ENCODE results near the gene SMG6.

The SMG6 gene

GRCh38 chr17:2190014-2190413, 113.6 kb downstream of the SMG6 start:
- H3K9me3 ChIP-seq (ENCODE audit: control insufficient read depth, insufficient read depth, low read length), result no peaks in the 10 kb centered on the region
- H3K27me3 ChIP-seq (ENCODE audit: control insufficient read depth, insufficient read depth, low read length), result no peaks in the 10 kb centered on the region
- peaks cover 5% of the 10 kb centered on the region for H3K4me1 ChIP-seq (ENCODE audit: control insufficient read depth, insufficient read depth, low read length)
- no peak overlapping the region for H3K4me3 ChIP-seq (ENCODE audit: low read depth, low read length)
- no peak overlapping the region for H3K9ac ChIP-seq (ENCODE audit: low read depth, low read length)
- peaks cover 9% of the 10 kb centered on the region for H3K36me3 ChIP-seq (ENCODE audit: control insufficient read depth, insufficient read depth, low read length)

DNA sequence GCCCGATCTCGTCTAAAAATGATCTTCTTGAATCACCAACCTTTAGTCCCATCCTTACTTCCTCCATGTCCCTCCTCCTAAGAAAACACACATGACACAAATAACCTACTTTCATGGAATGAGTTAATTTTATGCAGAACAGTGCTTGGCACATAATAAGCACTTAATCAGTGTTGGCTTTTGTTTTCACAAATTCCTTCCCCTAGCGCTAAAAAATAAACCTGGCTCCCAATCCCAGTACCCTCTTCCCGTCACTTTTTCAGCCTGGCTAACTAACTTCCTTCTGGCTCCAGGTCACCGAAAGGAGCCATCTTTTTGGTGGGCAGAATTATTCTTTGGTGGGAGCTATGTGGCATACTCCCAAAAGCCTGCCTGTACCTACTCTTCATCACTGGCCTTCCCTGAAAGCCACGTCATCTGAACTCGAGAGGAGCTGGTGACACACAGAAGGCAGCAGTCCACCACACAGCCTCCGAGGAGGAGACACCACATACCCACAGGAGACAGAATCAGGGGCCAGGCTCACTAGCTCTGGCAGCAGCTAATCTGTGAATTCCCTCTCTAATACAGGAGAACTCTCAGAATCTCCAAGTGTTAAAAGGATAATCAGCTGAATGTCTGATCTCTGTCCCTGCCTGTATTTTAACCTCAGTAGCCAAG, 114.5 kb downstream of the SMG6 start:
- H3K36me3 ChIP-seq (ENCODE audit: control insufficient read depth, insufficient read depth, low read length), result peaks cover 10% of the 10 kb centered on the region
- no peaks in the 10 kb centered on the region for H3K4me1 ChIP-seq (ENCODE audit: control insufficient read depth, insufficient read depth, low read length)
- no peaks in the 10 kb centered on the region for H3K9me3 ChIP-seq (ENCODE audit: control insufficient read depth, insufficient read depth, low read length)
- H3K9ac ChIP-seq (ENCODE audit: low read depth, low read length), result no peak overlapping the region
- H3K4me3 ChIP-seq (ENCODE audit: low read depth, low read length), result no peak overlapping the region
- H3K27me3 ChIP-seq (ENCODE audit: control insufficient read depth, insufficient read depth, low read length), result no peaks in the 10 kb centered on the region

DNA sequence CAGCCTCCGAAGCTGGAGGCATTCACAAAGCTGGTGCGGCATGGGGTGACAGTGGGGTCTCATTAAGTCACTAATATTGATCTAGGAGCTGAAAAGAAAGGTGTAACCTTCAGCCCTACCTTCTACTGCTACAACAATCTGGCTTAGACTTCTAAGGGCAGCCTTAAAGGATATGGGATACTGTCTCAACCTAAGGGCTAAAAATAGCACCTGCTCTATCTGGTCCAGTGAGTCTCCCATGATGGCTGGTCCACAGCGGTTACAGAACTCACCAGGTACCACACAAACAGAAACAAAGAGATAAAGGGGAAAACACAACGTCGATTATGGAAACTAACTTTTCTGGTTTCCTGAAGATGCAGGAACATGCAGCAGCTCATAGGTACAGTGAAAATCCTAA, 115.8 kb downstream of the SMG6 start:
- Histone ChIP-seq H3K9me3 (ENCODE audit: control insufficient read depth, insufficient read depth, low read length) (no peaks in the 10 kb centered on the region), H3K4me3 (ENCODE audit: low read depth, low read length) (no peak overlapping the region), H3K4me1 (ENCODE audit: control insufficient read depth, insufficient read depth, low read length) (no peaks in the 10 kb centered on the region), H3K27me3 (ENCODE audit: control insufficient read depth, insufficient read depth, low read length) (no peaks in the 10 kb centered on the region), H3K36me3 (ENCODE audit: control insufficient read depth, insufficient read depth, low read length) (peaks cover 10% of the 10 kb centered on the region), H3K9ac (ENCODE audit: low read depth, low read length) (no peak overlapping the region)

DNA sequence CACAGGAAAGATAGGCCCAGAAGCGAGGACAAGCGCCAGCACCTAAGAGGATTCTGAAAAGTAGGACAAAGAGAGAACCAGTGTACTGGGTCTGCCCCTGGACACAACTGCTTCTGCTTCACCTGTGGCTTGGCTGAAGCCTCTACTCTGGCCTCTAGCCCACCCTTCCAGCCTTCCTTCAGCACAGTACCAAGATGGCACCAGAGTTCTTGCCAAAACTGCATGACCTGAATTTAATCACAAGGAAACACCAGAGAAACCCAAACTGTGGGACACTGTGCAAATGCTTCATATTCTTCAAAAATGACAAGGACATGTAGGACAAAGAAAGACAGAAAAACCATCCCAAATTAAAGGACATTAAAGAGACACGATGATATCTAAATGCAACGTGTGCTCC, 116.6 kb downstream of the SMG6 start:
- Histone ChIP-seq H3K9me3 (ENCODE audit: control insufficient read depth, insufficient read depth, low read length) (no peaks in the 10 kb centered on the region), H3K36me3 (ENCODE audit: control insufficient read depth, insufficient read depth, low read length) (peaks cover 10% of the 10 kb centered on the region), H3K4me3 (ENCODE audit: low read depth, low read length) (no peak overlapping the region), H3K27me3 (ENCODE audit: control insufficient read depth, insufficient read depth, low read length) (no peaks in the 10 kb centered on the region), H3K4me1 (ENCODE audit: control insufficient read depth, insufficient read depth, low read length) (no peaks in the 10 kb centered on the region), H3K9ac (ENCODE audit: low read depth, low read length) (no peak overlapping the region)

GRCh38 chr17:2184993-2185931, 118.3 kb downstream of the SMG6 start:
- no peaks in the 10 kb centered on the region for H3K27me3 ChIP-seq (ENCODE audit: control insufficient read depth, insufficient read depth, low read length)
- H3K4me1 ChIP-seq (ENCODE audit: control insufficient read depth, insufficient read depth, low read length), result no peaks in the 10 kb centered on the region
- H3K4me3 ChIP-seq (ENCODE audit: low read depth, low read length), result no peak overlapping the region
- no peaks in the 10 kb centered on the region for H3K9me3 ChIP-seq (ENCODE audit: control insufficient read depth, insufficient read depth, low read length)
- H3K36me3 ChIP-seq (ENCODE audit: control insufficient read depth, insufficient read depth, low read length), result peaks cover 10% of the 10 kb centered on the region
- H3K9ac ChIP-seq (ENCODE audit: low read depth, low read length), result no peak overlapping the region

DNA sequence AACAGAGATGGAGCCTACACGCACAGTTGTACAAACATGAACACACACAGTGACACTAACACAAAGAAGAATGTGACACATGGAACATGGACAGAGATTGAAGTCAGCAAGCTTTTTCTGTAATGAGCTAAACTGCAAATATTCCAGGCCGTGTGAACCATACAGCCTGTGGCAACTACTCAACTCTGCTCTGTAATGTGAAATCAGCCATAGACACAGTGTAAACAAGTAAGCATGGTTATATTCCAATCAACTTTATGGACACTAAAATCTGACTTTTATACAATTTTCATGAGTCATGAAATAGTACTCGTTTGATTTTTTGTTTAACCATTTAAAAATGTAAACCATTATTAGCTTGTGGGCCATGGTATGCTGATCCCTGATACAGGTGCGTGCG, 120.2 kb downstream of the SMG6 start:
- no peaks in the 10 kb centered on the region for H3K9me3 ChIP-seq (ENCODE audit: control insufficient read depth, insufficient read depth, low read length)
- H3K9ac ChIP-seq (ENCODE audit: low read depth, low read length), result no peak overlapping the region
- no peak overlapping the region for H3K4me3 ChIP-seq (ENCODE audit: low read depth, low read length)
- H3K36me3 ChIP-seq (ENCODE audit: control insufficient read depth, insufficient read depth, low read length), result peaks cover 10% of the 10 kb centered on the region
- no peaks in the 10 kb centered on the region for H3K4me1 ChIP-seq (ENCODE audit: control insufficient read depth, insufficient read depth, low read length)
- no peaks in the 10 kb centered on the region for H3K27me3 ChIP-seq (ENCODE audit: control insufficient read depth, insufficient read depth, low read length)

GRCh38 chr17:2181897-2182448, 121.6 kb downstream of the SMG6 start:
- no peaks in the 10 kb centered on the region for H3K4me1 ChIP-seq (ENCODE audit: control insufficient read depth, insufficient read depth, low read length)
- H3K9ac ChIP-seq (ENCODE audit: low read depth, low read length), result no peak overlapping the region
- H3K9me3 ChIP-seq (ENCODE audit: control insufficient read depth, insufficient read depth, low read length), result no peaks in the 10 kb centered on the region
- no peak overlapping the region for H3K4me3 ChIP-seq (ENCODE audit: low read depth, low read length)
- H3K27me3 ChIP-seq (ENCODE audit: control insufficient read depth, insufficient read depth, low read length), result no peaks in the 10 kb centered on the region
- H3K36me3 ChIP-seq (ENCODE audit: control insufficient read depth, insufficient read depth, low read length), result peaks cover 10% of the 10 kb centered on the region

GRCh38 chr17:2181206-2181896, 122.2 kb downstream of the SMG6 start:
- H3K4me3 ChIP-seq (ENCODE audit: low read depth, low read length), result no peak overlapping the region
- H3K4me1 ChIP-seq (ENCODE audit: control insufficient read depth, insufficient read depth, low read length), result no peaks in the 10 kb centered on the region
- no peak overlapping the region for H3K9ac ChIP-seq (ENCODE audit: low read depth, low read length)
- peaks cover 5% of the 10 kb centered on the region for H3K36me3 ChIP-seq (ENCODE audit: control insufficient read depth, insufficient read depth, low read length)
- no peaks in the 10 kb centered on the region for H3K9me3 ChIP-seq (ENCODE audit: control insufficient read depth, insufficient read depth, low read length)
- no peaks in the 10 kb centered on the region for H3K27me3 ChIP-seq (ENCODE audit: control insufficient read depth, insufficient read depth, low read length)

DNA sequence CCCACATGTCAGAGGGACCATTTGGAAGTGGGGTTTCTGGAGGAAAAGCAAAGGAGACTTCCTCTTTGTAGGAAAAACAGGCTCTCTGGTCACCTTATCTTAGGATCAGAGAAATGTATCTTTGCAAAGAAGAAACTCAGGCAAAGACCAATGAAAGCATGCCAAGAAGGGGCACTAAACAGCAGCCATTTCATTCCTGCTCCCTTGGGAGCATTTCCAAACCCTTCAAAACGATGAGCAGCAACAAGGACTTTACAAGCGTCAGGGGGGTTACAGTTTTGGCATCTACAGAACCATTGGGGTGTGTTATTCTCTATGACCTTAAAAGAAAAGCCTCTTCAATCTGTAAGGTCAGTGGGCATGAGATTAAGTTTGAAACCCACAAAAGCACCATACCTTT, 122.8 kb downstream of the SMG6 start:
- no peaks in the 10 kb centered on the region for H3K4me1 ChIP-seq (ENCODE audit: control insufficient read depth, insufficient read depth, low read length)
- no peaks in the 10 kb centered on the region for H3K27me3 ChIP-seq (ENCODE audit: control insufficient read depth, insufficient read depth, low read length)
- peaks cover 4% of the 10 kb centered on the region for H3K36me3 ChIP-seq (ENCODE audit: control insufficient read depth, insufficient read depth, low read length)
- no peak overlapping the region for H3K4me3 ChIP-seq (ENCODE audit: low read depth, low read length)
- no peak overlapping the region for H3K9ac ChIP-seq (ENCODE audit: low read depth, low read length)
- no peaks in the 10 kb centered on the region for H3K9me3 ChIP-seq (ENCODE audit: control insufficient read depth, insufficient read depth, low read length)

DNA sequence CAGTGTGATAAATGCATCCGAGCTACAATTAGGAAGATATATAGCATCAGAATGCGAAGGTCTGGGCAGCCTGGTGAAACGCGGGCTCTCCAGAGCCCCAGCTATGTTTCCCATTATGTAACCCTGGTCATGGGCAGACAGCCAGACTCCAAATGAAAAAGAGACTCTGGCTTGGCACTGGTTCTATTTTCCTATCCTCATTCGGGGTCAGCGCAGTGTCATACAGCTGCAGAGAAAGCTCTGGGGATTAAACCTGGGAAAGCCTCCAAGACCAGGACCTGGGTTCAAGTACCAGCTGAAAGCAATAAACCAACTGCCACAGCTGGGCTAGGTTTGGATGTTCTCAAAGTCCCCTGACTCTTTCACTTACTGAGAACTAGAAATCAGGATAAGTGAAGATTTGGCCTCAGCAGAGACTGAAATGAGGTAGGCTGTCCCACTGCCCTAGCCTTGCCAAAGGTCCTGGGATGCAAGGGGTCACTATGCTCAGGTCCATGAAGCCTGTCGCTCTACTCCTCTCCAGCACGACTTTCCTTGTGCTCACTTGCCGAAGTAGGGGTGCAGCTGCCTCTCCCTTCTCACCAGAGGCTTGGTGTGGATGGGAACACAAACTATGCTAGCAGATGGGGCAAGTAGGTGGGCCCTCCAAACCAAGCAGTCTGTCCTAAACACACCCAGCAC, 123.8 kb downstream of the SMG6 start:
- no peaks in the 10 kb centered on the region for H3K27me3 ChIP-seq (ENCODE audit: control insufficient read depth, insufficient read depth, low read length)
- no peak overlapping the region for H3K4me3 ChIP-seq (ENCODE audit: low read depth, low read length)
- H3K9me3 ChIP-seq (ENCODE audit: control insufficient read depth, insufficient read depth, low read length), result no peaks in the 10 kb centered on the region
- no peaks in the 10 kb centered on the region for H3K36me3 ChIP-seq (ENCODE audit: control insufficient read depth, insufficient read depth, low read length)
- no peak overlapping the region for H3K9ac ChIP-seq (ENCODE audit: low read depth, low read length)
- H3K4me1 ChIP-seq (ENCODE audit: control insufficient read depth, insufficient read depth, low read length), result no peaks in the 10 kb centered on the region

DNA sequence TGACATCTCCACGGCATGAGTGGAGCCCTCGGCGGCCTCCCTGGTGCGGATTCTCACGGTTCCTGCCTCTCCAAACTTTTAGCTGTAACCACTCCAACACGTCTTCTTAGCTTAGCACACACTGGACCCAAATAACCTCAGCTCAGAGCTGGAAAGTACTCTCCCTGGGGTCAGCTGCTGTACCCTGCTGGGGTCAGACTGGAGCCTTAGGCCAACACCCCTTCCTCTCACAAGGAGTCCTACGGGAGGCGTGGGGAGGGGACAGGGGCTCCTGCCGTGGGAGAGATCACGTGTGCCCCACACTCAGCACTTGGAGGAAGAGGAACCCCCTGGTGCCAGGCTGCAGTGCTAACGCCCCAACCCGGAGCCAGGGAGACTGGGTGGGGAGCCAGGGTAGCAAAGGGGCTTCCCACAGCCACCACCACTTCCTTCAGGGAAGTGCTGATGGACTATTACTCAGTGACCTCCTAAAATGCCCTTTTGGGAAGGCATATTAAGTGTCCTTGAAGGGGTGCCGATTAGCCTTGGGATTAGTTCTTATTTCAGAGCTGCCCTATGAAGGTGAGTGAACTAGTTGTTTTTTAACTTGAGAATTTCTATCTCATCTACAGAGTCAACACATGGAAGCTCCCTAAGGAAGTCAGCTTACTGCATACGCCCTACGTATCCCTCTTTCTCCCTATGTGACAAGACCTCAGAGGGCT, 124.6 kb downstream of the SMG6 start:
- no peak overlapping the region for H3K9ac ChIP-seq (ENCODE audit: low read depth, low read length)
- no peaks in the 10 kb centered on the region for H3K4me1 ChIP-seq (ENCODE audit: control insufficient read depth, insufficient read depth, low read length)
- H3K4me3 ChIP-seq (ENCODE audit: low read depth, low read length), result no peak overlapping the region
- H3K27me3 ChIP-seq (ENCODE audit: control insufficient read depth, insufficient read depth, low read length), result no peaks in the 10 kb centered on the region
- no peaks in the 10 kb centered on the region for H3K36me3 ChIP-seq (ENCODE audit: control insufficient read depth, insufficient read depth, low read length)
- H3K9me3 ChIP-seq (ENCODE audit: control insufficient read depth, insufficient read depth, low read length), result no peaks in the 10 kb centered on the region

All from iPS-15b (cell line).